ENCODE results near the gene LRRC47. TPM values are rescaled to one million over a fixed set of nuclear protein-coding genes. Genes with fewer than 3 reads are reported as not detected.
A peak's percentile ranks its signal among the peaks of the same experiment; 100 is the strongest.

LRRC47 gene
- total and polyA plus RNA-seq, 2 of the 13 experiments (the other 11 are each of a cell fraction or from before 2014, with no cell fraction given) = 18.3 to 52.5 TPM

DNA sequence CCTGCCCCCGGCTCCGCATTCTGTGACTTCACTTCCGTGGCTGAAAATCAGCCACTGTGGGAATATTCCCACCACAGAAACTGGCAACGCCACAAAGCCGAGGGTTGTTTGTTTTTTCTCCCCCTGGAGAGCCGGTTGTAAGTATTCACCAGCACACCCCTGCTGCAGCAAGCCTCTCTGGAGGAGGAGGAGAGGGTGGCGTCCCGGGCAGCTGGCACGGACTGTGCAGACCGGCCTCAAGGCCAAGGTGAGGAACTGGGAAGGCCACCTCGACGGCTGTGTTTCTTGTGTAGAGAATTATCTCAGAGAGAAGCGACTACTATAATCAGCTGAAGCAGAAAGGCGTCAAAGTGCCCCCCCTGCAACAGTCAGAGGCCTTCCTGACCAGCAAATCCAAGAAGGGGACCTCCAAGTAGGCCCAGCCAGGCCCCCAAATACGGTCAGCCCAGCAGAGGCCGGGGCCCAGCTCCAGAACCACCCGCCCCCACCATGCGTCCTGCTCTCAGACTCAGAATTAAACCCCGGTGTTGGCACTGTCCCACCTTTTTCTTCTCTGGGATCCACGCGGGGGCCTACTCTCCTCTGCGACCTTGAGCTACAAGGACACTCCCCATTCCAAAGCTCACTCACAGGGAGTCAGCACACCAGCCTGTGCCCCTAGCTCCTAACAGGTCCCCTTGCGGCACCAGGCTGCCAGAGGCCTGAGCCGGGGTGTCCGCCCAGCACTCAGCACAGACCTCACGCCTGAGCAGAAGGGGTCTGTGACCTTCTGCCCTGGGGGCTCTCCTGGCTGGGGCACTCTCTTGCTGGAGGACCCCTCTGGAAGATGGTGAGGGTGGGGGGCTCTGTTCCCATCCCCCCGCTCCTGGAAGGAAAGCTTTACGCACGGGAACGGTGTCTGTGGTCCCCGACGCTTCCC, 24.9 kb downstream of the LRRC47 start (continued):
- TF ChIP-seq, protein P1, sequence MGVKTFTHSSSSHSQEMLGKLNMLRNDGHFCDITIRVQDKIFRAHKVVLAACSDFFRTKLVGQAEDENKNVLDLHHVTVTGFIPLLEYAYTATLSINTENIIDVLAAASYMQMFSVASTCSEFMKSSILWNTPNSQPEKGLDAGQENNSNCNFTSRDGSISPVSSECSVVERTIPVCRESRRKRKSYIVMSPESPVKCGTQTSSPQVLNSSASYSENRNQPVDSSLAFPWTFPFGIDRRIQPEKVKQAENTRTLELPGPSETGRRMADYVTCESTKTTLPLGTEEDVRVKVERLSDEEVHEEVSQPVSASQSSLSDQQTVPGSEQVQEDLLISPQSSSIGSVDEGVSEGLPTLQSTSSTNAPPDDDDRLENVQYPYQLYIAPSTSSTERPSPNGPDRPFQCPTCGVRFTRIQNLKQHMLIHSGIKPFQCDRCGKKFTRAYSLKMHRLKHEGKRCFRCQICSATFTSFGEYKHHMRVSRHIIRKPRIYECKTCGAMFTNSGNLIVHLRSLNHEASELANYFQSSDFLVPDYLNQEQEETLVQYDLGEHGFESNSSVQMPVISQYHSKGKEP (CRISPR knock-in tag; IDR thresholded peaks at IDR 0.05) = no peak
- TF ChIP-seq SUZ12 (IDR thresholded peaks at IDR 0.05; ENCODE audit: low read depth, low read length) (no peak), AGO2 (optimal IDR thresholded peaks at IDR 0.05; ENCODE audit: low read depth, low read length) (no peak), ZSCAN25 (CRISPR knock-in tag; IDR thresholded peaks at IDR 0.05) (no peak), CBFB (CRISPR knock-in tag; IDR thresholded peaks at IDR 0.05) (no peak), FOXM1 (CRISPR knock-in tag; IDR thresholded peaks at IDR 0.05) (no peak), SMARCE1 (IDR thresholded peaks at IDR 0.05; ENCODE audit: borderline replicate concordance) (no peak), ZNF549 (CRISPR knock-in tag; IDR thresholded peaks at IDR 0.05) (no peak), RFX1 (IDR thresholded peaks at IDR 0.05) (no peak), RCOR2 (CRISPR knock-in tag; IDR thresholded peaks at IDR 0.05) (no peak), ZNF337 (CRISPR knock-in tag; IDR thresholded peaks at IDR 0.05; ENCODE audit: borderline replicate concordance, low read depth) (no peak), ZBTB7B (CRISPR knock-in tag; IDR thresholded peaks at IDR 0.05) (peak; percentile 77), NR2F6 (IDR thresholded peaks at IDR 0.05) (peak; percentile 52), NR2F6 (CRISPR knock-in tag; IDR thresholded peaks at IDR 0.05) (peak; percentile 36; the same call in 1 of the 2 replicates)
- TF ChIP-seq, protein P2, sequence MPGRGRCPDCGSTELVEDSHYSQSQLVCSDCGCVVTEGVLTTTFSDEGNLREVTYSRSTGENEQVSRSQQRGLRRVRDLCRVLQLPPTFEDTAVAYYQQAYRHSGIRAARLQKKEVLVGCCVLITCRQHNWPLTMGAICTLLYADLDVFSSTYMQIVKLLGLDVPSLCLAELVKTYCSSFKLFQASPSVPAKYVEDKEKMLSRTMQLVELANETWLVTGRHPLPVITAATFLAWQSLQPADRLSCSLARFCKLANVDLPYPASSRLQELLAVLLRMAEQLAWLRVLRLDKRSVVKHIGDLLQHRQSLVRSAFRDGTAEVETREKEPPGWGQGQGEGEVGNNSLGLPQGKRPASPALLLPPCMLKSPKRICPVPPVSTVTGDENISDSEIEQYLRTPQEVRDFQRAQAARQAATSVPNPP (CRISPR knock-in tag; IDR thresholded peaks at IDR 0.05) = 0 out of 2 replicates have a peak, but pooled peaks have one; percentile 56
- TF ChIP-seq, protein P3, sequence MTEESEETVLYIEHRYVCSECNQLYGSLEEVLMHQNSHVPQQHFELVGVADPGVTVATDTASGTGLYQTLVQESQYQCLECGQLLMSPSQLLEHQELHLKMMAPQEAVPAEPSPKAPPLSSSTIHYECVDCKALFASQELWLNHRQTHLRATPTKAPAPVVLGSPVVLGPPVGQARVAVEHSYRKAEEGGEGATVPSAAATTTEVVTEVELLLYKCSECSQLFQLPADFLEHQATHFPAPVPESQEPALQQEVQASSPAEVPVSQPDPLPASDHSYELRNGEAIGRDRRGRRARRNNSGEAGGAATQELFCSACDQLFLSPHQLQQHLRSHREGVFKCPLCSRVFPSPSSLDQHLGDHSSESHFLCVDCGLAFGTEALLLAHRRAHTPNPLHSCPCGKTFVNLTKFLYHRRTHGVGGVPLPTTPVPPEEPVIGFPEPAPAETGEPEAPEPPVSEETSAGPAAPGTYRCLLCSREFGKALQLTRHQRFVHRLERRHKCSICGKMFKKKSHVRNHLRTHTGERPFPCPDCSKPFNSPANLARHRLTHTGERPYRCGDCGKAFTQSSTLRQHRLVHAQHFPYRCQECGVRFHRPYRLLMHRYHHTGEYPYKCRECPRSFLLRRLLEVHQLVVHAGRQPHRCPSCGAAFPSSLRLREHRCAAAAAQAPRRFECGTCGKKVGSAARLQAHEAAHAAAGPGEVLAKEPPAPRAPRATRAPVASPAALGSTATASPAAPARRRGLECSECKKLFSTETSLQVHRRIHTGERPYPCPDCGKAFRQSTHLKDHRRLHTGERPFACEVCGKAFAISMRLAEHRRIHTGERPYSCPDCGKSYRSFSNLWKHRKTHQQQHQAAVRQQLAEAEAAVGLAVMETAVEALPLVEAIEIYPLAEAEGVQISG (CRISPR knock-in tag; IDR thresholded peaks at IDR 0.05) = no peak
- TF ChIP-seq, protein P4, sequence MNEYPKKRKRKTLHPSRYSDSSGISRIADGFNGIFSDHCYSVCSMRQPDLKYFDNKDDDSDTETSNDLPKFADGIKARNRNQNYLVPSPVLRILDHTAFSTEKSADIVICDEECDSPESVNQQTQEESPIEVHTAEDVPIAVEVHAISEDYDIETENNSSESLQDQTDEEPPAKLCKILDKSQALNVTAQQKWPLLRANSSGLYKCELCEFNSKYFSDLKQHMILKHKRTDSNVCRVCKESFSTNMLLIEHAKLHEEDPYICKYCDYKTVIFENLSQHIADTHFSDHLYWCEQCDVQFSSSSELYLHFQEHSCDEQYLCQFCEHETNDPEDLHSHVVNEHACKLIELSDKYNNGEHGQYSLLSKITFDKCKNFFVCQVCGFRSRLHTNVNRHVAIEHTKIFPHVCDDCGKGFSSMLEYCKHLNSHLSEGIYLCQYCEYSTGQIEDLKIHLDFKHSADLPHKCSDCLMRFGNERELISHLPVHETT (CRISPR knock-in tag; conservative IDR thresholded peaks at IDR 0.05) = no peak
- TF ChIP-seq, protein P5, sequence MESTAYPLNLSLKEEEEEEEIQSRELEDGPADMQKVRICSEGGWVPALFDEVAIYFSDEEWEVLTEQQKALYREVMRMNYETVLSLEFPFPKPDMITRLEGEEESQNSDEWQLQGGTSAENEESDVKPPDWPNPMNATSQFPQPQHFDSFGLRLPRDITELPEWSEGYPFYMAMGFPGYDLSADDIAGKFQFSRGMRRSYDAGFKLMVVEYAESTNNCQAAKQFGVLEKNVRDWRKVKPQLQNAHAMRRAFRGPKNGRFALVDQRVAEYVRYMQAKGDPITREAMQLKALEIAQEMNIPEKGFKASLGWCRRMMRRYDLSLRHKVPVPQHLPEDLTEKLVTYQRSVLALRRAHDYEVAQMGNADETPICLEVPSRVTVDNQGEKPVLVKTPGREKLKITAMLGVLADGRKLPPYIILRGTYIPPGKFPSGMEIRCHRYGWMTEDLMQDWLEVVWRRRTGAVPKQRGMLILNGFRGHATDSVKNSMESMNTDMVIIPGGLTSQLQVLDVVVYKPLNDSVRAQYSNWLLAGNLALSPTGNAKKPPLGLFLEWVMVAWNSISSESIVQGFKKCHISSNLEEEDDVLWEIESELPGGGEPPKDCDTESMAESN (CRISPR knock-in tag; conservative IDR thresholded peaks at IDR 0.05) = no peak; the same call in 1 of the 2 replicates
